MV-4-11 (cell line): ENCODE measurements around the gene SCAF4.
A peak's percentile ranks its signal among the peaks of the same experiment; 100 is the strongest.

Source experiments
- DNase-seq: peaks from one replicate; lab custom pipeline; 2025; lab: John Stamatoyannopoulos, UW

SCAF4 gene

GRCh38 chr21:31713973-31714740 is 17.8 kb downstream of the SCAF4 start:
- DNase-seq, result no peak

- DNase-seq, result no peak
Measured at GRCh38 chr21:31713115-31713514, 18.8 kb downstream of the SCAF4 start.

GRCh38 chr21:31711745-31712285 is 20.1 kb downstream of the SCAF4 start:
- DNase-seq, result no peak

- no peak for DNase-seq
Measured at GRCh38 chr21:31711326-31711725, 20.6 kb downstream of the SCAF4 start.

GRCh38 chr21:31710586-31710985 is 21.3 kb downstream of the SCAF4 start:
- no peak for DNase-seq

GRCh38 chr21:31708541-31708940 is 23.4 kb downstream of the SCAF4 start:
- DNase-seq, result no peak

- DNase-seq, result no peak
Measured at GRCh38 chr21:31707499-31707898, 24.4 kb downstream of the SCAF4 start.

- no peak for DNase-seq
Measured at GRCh38 chr21:31706562-31706961, 25.4 kb downstream of the SCAF4 start.

- DNase-seq, result no peak
Measured at GRCh38 chr21:31700040-31700439, 31.9 kb downstream of the SCAF4 start.

GRCh38 chr21:31698461-31698860 is 33.5 kb downstream of the SCAF4 start:
- DNase-seq, result no peak

- no peak for DNase-seq
Measured at GRCh38 chr21:31696424-31696823, 35.5 kb downstream of the SCAF4 start.

GRCh38 chr21:31693222-31693621 is 38.7 kb downstream of the SCAF4 start:
- no peak for DNase-seq

- no peak for DNase-seq
Measured at GRCh38 chr21:31688603-31689368, 43.1 kb downstream of the SCAF4 start.

- no peak for DNase-seq
Measured at GRCh38 chr21:31687108-31687507, 44.8 kb downstream of the SCAF4 start.

- DNase-seq, result no peak
Measured at GRCh38 chr21:31686272-31686915, 45.5 kb downstream of the SCAF4 start.

- no peak for DNase-seq
Measured at GRCh38 chr21:31684918-31685317, 47.0 kb downstream of the SCAF4 start.

- no peak for DNase-seq
Measured at GRCh38 chr21:31683029-31683428, 48.9 kb downstream of the SCAF4 start.

GRCh38 chr21:31682620-31683019 is 49.3 kb downstream of the SCAF4 start:
- no peak for DNase-seq

- DNase-seq, result no peak
Measured at GRCh38 chr21:31678478-31678877, 53.4 kb downstream of the SCAF4 start.

GRCh38 chr21:31677047-31677446 is 54.9 kb downstream of the SCAF4 start:
- DNase-seq, result no peak

- peak; percentile 41 for DNase-seq
Measured at GRCh38 chr21:31675960-31676359, 56.0 kb downstream of the SCAF4 start.

GRCh38 chr21:31675318-31675717 is 56.6 kb downstream of the SCAF4 start:
- DNase-seq, result no peak
